Astrocyte of the spinal cord (primary cell): ENCODE measurements around the gene JMJD1C.

Source experiments
- DNase-seq: peaks from one replicate; pipeline ENCODE4 v3.0.0; 2011; ENCODE audit warnings: low read depth, low spot score
- H3K4me3 ChIP-seq: 2 replicates; pipeline ENCODE4 v1.5.1; 2011; ENCODE audit warnings: low read depth, mild to moderate bottlenecking, low read length, moderate library complexity
- CTCF ChIP-seq: IDR thresholded peaks from 2 replicates; pipeline ENCODE4 v1.5.1; 2012; ENCODE audit warnings: low read depth, mild to moderate bottlenecking, low read length, inconsistent platforms
- in situ Hi-C: cut with HindIII; loops from 2 replicates; pipeline ENCODE4 v1.10.0; 2017; ENCODE audit warnings: low sequenced_read_pairs

JMJD1C gene

GRCh38 chr10:63261496-63261895 is 204.3 kb downstream of the JMJD1C start:
- no peak for TF ChIP-seq CTCF
- in situ Hi-C loops: no loop called here
- no peak overlapping the region for H3K4me3 ChIP-seq
- DNase-seq: no peak

- DNase-seq: no peak
- in situ Hi-C loops: no loop called here
- TF ChIP-seq CTCF: no peak
- H3K4me3 ChIP-seq: no peak overlapping the region
These were observed 204.9 kb downstream of the JMJD1C start for GRCh38 chr10:63260860-63261251.

DNA sequence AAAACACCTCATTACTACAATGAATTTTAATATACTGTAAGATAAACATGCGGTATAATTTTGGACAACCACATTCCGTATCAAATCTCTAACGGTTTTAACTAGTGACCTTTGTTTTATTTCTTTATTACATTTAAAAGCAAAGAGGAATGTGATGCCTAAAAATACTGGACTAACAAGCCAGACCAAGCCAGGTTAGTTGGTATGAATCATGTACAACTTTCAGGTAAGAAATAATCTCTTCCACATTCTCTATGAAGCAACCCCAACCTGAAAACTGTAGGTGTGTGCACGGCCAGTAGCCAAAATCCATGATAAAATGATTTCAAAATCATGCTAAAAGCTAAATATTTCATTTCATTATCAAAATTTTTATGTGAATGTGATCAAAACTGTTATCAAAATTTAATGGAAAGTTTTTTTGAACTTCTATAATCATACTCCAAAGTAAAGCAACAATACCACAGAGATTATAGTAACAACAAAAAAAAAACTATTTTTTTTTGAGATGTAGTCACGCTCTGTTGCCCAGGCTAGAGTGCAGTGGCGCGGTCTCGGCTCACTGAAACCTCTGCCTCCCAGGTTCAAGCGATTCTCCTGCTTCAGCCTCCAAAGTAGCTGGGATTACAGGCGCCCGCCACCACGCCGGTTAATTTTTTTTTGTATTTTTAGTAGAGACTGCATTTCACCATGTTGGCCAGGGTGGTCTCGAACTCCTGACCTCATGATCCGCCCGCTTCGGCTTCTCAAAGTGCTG is 205.5 kb downstream of the JMJD1C start:
- no peak for DNase-seq
- in situ Hi-C loops: no loop called here
- H3K4me3 ChIP-seq: no peak overlapping the region
- no peak for TF ChIP-seq CTCF

DNA sequence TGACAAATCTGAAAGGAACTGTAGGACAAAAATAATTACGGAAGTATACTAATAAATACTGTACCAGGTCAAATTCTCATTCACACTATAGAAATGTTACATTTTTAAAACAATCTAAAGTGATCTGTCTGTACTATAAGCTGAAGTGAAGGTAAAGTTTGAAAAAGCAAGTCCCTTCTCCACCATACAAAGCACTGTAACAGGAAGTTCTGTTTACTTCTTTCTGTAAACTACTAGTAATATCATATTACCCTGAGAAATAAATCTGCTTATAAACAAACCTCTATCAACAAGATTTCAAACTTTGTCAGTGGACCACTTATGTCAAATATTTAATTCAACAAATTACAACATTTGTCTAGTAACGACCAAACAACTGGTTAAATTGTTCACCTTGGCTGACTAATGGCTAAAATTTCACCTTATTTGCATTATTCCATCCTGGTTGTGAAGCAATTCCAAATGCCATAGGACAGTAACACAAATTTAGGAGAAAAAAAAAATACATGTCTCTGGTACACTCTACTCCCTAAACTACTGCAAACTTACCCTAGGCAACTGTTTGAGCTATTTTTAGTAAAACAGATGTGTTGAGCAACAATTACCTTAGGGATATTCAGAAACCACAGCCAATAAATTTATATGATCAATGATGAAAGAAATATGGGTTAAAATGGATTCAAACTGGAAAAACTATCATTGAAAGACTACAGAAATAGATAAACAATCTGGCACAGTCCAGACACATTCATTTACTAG is 206.7 kb downstream of the JMJD1C start:
- DNase-seq: no peak
- in situ Hi-C loops: no loop called here
- TF ChIP-seq CTCF: no peak
- no peak overlapping the region for H3K4me3 ChIP-seq

DNA sequence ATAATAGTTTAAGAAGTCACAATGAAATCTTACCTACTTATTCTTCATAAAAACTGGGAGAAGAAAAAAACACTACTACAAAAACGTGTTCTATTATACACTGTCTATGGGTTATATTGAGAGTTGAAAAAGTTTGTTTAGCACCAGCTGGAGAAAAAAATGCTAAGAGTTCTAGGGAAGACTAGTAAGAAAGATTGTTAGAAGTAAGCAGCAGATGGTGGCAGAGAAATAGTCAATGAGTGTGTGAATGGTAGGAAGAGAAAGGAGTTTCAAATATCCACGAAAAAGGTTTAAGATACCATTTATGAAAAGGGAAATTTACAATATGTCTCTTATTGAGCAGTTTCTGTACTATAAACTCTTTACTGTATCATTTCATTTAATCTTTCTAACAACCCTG is 208.0 kb downstream of the JMJD1C start:
- in situ Hi-C loops: no loop called here
- no peak overlapping the region for H3K4me3 ChIP-seq
- TF ChIP-seq CTCF: no peak
- DNase-seq: no peak

- no peak for DNase-seq
- in situ Hi-C loops: no loop called here
- H3K4me3 ChIP-seq: no peak overlapping the region
These were observed 209.6 kb downstream of the JMJD1C start for GRCh38 chr10:63256009-63256773.

More at GRCh38 chr10:63256009-63256773, 209.6 kb downstream of the JMJD1C start:
- TF ChIP-seq CTCF: no peak
